Activated T-helper 17 cell treated with anti-CD3 and anti-CD28 coated beads, Interleukin-2, amount 50 U/mL, for 72 hours (primary cell): ENCODE measurements around the gene OLA1. TPM values are rescaled to one million over a fixed set of nuclear protein-coding genes. Genes with fewer than 3 reads are reported as not detected.

ENCODE experiments used
- ATAC-seq: fragments of 150-1000 bp; cut with Tn5 transposase; replicated peaks from 2 replicates; pipeline ENCODE4 v1.10.0; 2021; ENCODE audit warnings: mild to moderate bottlenecking, moderate library complexity
- H3K27ac Mint-ChIP-seq: one replicate; pipeline ENCODE4 v1.8.0; 2022; ENCODE audit warnings: mixed read lengths
- H3K27me3 Mint-ChIP-seq: one replicate; pipeline ENCODE4 v1.8.0; 2022; ENCODE audit warnings: mixed read lengths
- H3K36me3 Mint-ChIP-seq: one replicate; pipeline ENCODE4 v1.8.0; 2022; ENCODE audit warnings: low read depth, mild to moderate bottlenecking, mixed read lengths
- H3K4me1 Mint-ChIP-seq: one replicate; pipeline ENCODE4 v1.8.0; 2022; ENCODE audit warnings: mixed read lengths
- H3K4me3 Mint-ChIP-seq: one replicate; pipeline ENCODE4 v1.8.0; 2022; ENCODE audit warnings: mild to moderate bottlenecking, mixed read lengths
- H3K9me3 Mint-ChIP-seq: one replicate; pipeline ENCODE4 v1.8.0; 2022; ENCODE audit warnings: mixed read lengths
- total RNA-seq, 2 donors: library from RNA; stranded (reverse); gene quantifications; one replicate each; pipeline ENCODE4 v1.2.3, GENCODE V29; 2022

OLA1 gene
- total RNA-seq, 2 donors from 2014 or later: 102 to 123 TPM

DNA sequence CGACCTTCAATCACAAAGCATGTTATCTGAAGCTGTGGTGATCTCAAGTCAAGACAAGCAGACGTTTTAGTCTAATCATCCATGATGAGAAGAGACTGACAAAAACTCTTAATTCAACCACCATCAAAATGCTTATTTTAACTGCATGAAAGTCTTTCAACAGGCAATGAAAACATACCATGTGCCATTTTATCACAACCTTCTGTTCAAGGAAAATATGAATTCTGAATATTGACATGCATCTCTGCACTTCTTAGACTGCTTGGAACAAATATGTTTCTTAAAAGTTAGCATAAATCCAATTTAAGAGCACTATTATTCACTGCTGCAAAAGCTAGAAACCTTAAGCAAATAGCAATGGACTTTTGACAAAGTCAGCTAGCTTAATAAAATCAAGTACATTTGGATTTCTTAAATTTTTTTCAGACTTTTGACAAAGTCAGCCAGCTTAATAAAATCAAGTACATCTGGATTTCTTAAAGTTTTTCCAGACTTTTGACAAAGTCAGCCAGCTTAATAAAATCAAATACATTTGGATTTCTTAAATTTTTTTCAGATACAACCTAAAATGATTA is 70.9 kb downstream of the OLA1 start:
- Mint-ChIP-seq H3K36me3 (peaks cover 33% of the 10 kb centered on the region), H3K4me1 (peaks cover 6% of the 10 kb centered on the region), H3K27ac (no peak overlapping the region), H3K4me3 (no peak overlapping the region), H3K9me3 (peaks cover 14% of the 10 kb centered on the region), H3K27me3 (no peaks in the 10 kb centered on the region)
- ATAC-seq: no peak

DNA sequence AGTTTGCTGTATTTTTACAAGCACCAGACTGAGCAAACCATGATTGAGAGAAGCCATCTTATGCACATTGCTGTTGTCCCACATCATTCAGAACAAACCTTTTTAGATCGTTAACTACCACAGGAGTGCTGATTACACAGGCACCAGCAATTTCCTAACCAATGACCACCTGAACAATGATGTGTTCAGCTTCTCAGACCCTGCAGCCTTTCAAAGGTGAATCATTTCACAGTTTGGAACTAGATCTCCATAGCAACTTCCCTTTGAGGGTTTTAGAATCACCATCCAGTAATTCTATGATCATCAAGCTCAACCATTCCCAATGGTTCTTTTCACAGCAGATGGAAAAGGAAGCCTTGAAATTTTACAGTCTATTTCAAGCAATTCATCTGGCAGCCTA is 71.4 kb downstream of the OLA1 start:
- Mint-ChIP-seq H3K27ac (no peak overlapping the region), H3K4me3 (no peak overlapping the region), H3K9me3 (peaks cover 17% of the 10 kb centered on the region), H3K27me3 (no peaks in the 10 kb centered on the region), H3K4me1 (peaks cover 6% of the 10 kb centered on the region), H3K36me3 (peaks cover 38% of the 10 kb centered on the region)
- ATAC-seq: no peak

DNA sequence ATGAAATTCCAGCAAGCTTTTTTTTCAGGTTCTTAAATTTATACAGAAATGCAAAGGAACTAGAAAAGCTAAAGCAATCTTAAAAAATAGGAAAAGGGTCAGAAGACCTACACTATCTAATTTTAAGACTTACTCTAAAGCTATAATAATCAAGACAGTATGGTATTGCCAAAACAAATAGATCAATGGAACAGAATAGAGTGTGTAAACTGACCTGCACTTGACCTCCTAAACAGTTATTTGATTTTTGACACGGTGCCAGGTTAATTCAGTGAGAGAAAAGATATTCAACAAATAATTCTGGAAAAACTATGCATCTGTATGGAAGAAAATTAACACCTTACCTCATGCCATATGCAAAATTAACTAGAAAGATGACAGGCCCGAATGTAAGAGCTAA is 73.6 kb downstream of the OLA1 start:
- Mint-ChIP-seq H3K9me3 (peaks cover 25% of the 10 kb centered on the region), H3K27me3 (no peaks in the 10 kb centered on the region), H3K4me1 (peaks cover 6% of the 10 kb centered on the region), H3K36me3 (peaks cover 49% of the 10 kb centered on the region), H3K4me3 (no peak overlapping the region), H3K27ac (no peak overlapping the region)
- ATAC-seq: no peak

DNA sequence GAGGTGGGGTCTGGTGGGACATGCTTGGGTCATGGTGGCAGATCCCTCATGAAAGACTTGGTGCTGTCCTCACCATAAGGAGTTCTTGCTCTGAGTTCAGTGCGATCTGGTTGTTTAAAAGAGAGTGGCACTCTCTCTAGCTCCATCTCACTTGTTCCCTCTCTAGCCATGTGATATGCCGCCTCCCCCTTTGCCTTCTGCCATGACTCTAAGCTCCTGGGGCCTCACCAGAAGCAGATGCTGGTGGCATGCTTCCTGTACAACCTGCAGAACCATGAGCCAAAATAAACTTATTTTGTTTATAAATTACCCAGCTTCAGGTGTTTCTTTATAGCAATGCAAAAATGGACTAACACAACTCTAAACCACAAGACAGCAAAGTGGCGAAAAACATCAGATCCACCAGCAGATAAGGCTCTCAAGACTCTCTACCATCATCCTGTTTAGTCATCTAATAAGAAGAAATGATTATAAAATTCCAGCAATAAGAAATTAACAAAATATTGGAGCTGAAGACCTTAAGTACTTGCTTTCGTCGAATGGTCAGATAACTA is 75.5 kb downstream of the OLA1 start:
- H3K27ac Mint-ChIP-seq: no peak overlapping the region
- no peak for ATAC-seq
- peaks cover 67% of the 10 kb centered on the region for H3K36me3 Mint-ChIP-seq
- H3K27me3 Mint-ChIP-seq: no peaks in the 10 kb centered on the region
- peaks cover 29% of the 10 kb centered on the region for H3K9me3 Mint-ChIP-seq
- H3K4me3 Mint-ChIP-seq: no peak overlapping the region
- H3K4me1 Mint-ChIP-seq: peaks cover 6% of the 10 kb centered on the region

DNA sequence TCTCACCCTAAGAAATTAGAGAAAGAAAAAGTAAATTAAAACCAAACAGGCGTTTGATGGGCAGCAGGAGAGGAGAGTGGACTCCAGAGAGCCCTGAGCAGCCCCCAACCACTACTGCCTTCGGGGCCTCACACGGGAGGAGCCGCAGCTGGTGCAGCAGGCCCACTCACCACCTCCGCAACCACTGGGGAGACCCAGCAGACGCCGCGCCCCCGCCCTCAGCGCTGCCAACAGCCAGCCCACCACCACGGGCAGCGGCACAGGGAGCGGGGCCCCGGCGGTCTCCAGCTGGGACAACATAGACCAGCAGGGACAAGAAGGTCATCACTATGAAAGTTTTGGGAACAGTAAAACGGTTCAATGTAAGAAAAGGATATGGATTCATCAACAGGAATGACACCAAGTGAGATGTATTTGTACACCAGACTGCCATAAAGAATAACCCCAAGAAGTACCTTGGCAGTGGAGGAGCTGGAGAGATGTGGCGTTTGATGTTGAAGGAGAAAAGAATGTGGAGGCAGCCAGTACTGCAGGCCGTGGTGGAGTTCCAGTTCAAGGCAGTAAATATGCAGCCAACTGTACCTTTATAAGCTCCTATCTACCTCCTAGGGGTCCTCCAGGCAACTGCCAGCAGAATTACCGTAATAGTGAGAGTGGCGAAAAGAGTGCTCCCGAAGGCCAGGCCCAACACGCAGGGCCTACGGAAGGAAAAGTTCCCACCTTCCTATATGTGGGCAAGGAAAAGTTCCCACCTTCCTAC is 76.5 kb downstream of the OLA1 start:
- Mint-ChIP-seq H3K4me3 (no peak overlapping the region), H3K9me3 (peaks cover 32% of the 10 kb centered on the region), H3K36me3 (peaks cover 72% of the 10 kb centered on the region), H3K27me3 (no peaks in the 10 kb centered on the region), H3K27ac (no peak overlapping the region), H3K4me1 (peaks cover 6% of the 10 kb centered on the region)
- ATAC-seq: no peak

DNA sequence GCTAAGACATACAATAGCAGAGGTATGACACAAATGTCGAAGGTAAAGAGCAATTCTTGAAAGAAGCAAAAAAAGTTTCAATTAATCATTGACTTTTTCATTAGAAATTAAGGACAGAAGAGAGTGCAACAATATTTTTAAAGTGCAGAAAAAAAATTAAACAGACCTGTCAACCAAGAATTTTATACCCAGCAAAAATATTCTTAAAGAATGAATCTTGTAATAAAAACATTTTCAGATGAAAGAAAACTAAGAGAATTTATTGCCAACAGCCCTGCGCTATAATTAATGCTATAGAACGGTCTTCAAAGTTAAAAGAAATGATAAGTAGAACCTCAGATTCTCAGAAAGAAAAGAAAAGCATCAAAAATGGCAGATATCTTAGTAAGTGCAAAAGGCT is 79.0 kb downstream of the OLA1 start:
- H3K36me3 Mint-ChIP-seq: peaks cover 58% of the 10 kb centered on the region
- peaks cover 37% of the 10 kb centered on the region for H3K9me3 Mint-ChIP-seq
- ATAC-seq: no peak
- H3K27ac Mint-ChIP-seq: no peak overlapping the region
- no peaks in the 10 kb centered on the region for H3K27me3 Mint-ChIP-seq
- no peak overlapping the region for H3K4me3 Mint-ChIP-seq
- H3K4me1 Mint-ChIP-seq: peaks cover 6% of the 10 kb centered on the region

DNA sequence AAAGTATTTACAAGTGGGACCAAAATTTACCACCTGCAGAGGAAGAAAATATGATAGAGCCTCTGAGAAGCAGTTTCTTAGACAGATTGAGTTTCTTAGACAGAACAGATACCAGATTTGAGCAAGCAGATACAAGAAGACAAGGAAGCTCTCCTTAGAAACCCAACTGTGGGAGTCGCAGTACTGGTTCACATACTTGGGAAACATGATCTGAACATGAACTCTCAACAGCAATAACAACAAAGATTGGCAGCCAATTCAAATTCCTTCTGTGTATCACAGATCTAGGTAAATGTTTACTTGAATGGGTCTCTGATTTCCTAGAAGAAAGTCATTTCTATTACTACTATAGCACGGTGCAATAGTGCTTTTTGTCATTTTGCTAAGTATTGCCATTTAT is 82.1 kb downstream of the OLA1 start:
- Mint-ChIP-seq H3K9me3 (peaks cover 18% of the 10 kb centered on the region), H3K4me1 (no peaks in the 10 kb centered on the region), H3K27me3 (no peaks in the 10 kb centered on the region), H3K36me3 (peaks cover 35% of the 10 kb centered on the region), H3K27ac (no peak overlapping the region), H3K4me3 (no peak overlapping the region)
- no peak for ATAC-seq

DNA sequence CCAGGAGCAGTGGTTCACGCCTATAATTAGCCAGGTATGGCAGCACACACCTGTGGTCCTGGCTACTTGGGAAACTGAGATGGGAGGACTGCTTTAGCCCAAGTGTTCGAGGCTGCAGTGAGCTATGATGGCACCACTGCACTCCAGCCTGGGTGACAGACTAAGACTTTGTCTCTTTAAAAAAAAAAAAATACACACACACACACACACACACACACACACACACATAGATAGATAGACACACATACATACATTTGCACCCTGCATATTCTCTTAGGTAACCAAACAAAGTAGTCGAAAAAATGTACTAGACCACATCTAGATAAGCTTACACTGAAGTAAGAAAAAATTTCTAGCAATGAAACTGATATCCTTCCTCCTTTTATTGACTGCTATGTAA is 86.8 kb downstream of the OLA1 start:
- Mint-ChIP-seq H3K27me3 (no peaks in the 10 kb centered on the region), H3K36me3 (peaks cover 16% of the 10 kb centered on the region), H3K9me3 (peaks cover 5% of the 10 kb centered on the region), H3K27ac (no peak overlapping the region), H3K4me1 (no peaks in the 10 kb centered on the region), H3K4me3 (no peak overlapping the region)
- no peak for ATAC-seq

DNA sequence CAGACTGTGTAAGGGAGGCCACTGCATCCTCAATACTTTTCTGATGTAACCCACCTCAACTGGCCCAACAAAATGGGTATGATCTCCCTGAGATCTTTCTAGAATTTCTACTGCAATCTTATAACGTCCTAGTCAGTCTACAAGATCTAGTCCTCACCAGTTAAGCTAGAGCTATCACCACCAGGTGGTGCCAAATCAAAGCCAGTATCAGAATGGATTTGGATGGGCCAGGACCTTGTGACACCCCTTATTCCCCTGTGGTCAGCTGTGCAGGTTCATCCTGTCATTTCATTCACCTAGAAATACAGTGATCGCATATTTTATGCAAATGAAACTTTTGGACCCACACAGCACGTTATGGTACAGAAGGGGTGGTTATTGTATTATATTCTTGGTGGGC is 90.3 kb downstream of the OLA1 start:
- no peaks in the 10 kb centered on the region for H3K27me3 Mint-ChIP-seq
- no peaks in the 10 kb centered on the region for H3K4me1 Mint-ChIP-seq
- peaks cover 19% of the 10 kb centered on the region for H3K36me3 Mint-ChIP-seq
- H3K4me3 Mint-ChIP-seq: no peak overlapping the region
- H3K9me3 Mint-ChIP-seq: no peaks in the 10 kb centered on the region
- peak; percentile 37 for ATAC-seq
- no peak overlapping the region for H3K27ac Mint-ChIP-seq

DNA sequence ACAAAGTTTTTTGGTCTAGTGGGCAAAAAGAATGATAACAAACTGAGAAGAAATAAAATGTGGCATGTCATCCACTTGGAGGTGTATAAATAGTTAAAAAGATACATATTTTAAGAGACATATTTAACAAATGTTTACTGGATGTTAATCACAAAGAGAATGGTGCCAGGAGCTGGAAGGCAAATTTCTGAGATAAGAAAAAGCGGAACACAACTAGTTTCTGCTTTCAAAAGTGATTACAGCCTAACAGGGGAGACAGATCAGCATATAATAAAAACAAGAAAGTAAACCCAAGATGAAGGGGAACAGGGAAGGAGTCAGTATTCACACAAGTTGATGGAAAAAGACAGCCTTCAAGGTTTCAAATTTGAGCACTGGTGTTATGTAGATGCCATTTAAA is 91.3 kb downstream of the OLA1 start:
- no peak for ATAC-seq
- Mint-ChIP-seq H3K4me1 (no peaks in the 10 kb centered on the region), H3K27me3 (no peaks in the 10 kb centered on the region), H3K27ac (no peak overlapping the region), H3K9me3 (no peaks in the 10 kb centered on the region), H3K4me3 (no peak overlapping the region), H3K36me3 (peaks cover 15% of the 10 kb centered on the region)

DNA sequence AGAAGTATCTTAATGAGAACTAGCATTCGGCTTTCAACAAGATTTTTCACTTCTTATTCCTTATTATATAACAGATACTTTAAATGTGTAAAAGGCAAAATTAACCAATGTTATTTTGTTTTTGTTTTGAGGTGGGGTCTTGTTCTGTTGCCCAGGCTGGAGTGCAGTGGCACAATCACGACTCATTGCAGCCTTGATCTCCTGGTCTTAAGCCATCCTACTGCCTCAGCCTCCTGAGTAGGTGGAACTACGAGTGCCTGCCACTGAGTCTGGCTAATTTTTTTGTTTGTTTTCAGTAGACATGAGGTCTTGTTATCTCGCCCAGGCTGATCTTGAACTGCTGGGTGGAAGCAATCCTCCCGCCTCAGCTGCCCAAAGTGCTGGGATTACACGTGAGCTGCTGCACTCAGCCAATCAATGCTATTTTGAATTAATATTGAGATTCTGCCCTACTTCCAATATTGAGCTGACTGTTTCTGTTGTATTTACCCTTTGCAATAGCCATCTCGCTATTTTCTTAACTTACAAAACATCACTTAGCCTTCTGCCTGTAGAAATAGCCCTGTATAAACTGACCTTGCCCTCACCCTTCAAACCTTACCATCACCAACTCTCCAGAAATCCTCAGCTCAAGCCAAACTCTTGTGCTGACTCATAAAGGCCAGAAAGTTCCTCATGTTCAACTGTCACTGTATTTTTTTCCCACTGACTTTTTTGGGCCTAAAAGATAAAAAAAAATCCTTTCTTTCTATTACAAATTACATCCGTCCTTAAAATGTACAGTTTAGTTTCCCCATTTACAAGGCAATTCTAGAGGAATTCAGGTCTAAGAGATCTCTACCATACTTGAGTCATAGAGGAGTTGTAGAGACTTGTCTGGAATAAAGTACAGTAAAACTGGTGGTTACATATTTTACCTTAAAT is 94.3 kb downstream of the OLA1 start:
- no peak overlapping the region for H3K27ac Mint-ChIP-seq

DNA sequence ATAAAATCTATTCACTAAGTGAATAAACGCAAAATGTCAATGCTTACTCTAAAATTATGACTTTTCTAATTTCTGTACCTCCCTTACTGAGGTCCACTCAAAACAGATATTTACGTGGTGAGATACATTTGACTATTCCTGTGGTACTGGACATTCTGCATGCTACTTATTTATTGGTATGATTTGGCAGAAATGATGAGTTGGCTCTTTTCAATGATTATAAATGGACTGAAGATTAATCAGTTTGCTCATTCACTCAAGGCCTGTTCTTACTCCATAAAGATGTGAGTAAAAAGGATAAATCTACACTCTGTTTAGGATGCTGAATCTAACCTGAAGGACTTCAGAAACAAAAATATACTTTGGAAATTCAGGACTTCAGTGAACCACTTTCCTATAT is 98.8 kb downstream of the OLA1 start:
- Mint-ChIP-seq H3K4me1 (no peaks in the 10 kb centered on the region), H3K4me3 (no peak overlapping the region), H3K9me3 (no peaks in the 10 kb centered on the region), H3K36me3 (peaks cover 8% of the 10 kb centered on the region), H3K27me3 (no peaks in the 10 kb centered on the region), H3K27ac (no peak overlapping the region)
- no peak for ATAC-seq

More for the DNA sequence above, 94.3 kb downstream of the OLA1 start:
- H3K36me3 Mint-ChIP-seq: peaks cover 23% of the 10 kb centered on the region
- no peak for ATAC-seq
- H3K4me1 Mint-ChIP-seq: no peaks in the 10 kb centered on the region
- H3K27me3 Mint-ChIP-seq: no peaks in the 10 kb centered on the region
- H3K4me3 Mint-ChIP-seq: no peak overlapping the region
- no peaks in the 10 kb centered on the region for H3K9me3 Mint-ChIP-seq

DNA sequence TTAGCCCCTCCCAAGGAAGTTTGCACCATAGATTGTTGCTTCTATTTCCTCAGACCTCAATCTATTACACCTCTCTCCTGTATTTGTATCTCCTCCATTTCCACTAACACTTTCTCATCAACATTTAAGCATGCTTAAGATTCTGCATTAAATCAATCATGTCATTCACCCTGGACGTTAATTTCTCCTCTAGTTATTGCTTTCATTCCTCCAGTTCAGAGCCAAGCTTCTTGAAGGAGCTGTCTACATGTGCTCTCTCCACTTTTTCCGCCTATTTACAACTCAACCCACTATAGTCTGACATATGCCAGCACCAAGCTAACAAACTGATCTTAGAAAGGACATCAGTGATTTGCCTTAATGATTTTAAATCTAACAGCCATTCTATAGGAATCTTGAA is 99.5 kb downstream of the OLA1 start:
- H3K36me3 Mint-ChIP-seq: peaks cover 8% of the 10 kb centered on the region
- no peaks in the 10 kb centered on the region for H3K27me3 Mint-ChIP-seq
- H3K4me3 Mint-ChIP-seq: no peak overlapping the region
- H3K27ac Mint-ChIP-seq: no peak overlapping the region
- ATAC-seq: no peak
- no peaks in the 10 kb centered on the region for H3K4me1 Mint-ChIP-seq
- no peaks in the 10 kb centered on the region for H3K9me3 Mint-ChIP-seq

DNA sequence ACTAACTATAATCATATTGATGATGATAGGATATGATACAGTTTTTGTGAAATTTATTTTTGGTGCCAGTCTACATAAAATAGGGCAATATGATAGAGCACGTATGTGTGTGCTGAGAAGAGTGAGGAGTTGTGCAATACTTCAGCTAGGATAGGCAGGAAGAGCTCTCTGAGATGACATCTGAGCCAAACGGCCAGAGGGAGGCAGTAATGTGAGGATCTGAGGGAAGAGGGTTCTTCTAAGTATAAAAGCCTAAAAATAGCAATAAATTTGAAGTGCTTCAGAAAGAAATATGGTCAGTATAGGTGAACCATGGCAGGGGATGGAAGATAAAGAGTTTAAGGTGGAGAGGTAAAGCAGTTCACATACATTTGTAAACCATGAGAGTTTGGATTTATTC is 102.5 kb downstream of the OLA1 start:
- Mint-ChIP-seq H3K9me3 (no peaks in the 10 kb centered on the region), H3K36me3 (peaks cover 15% of the 10 kb centered on the region), H3K27ac (no peak overlapping the region), H3K4me1 (no peaks in the 10 kb centered on the region), H3K4me3 (no peak overlapping the region), H3K27me3 (no peaks in the 10 kb centered on the region)
- no peak for ATAC-seq
